Measurements from ENCODE around the gene KNG1. TPM values are rescaled to one million over a fixed set of nuclear protein-coding genes. Genes with fewer than 3 reads are reported as not detected.

The KNG1 gene
- total RNA-seq, 1 experiment from 2014 or later = 0.25 TPM

DNA sequence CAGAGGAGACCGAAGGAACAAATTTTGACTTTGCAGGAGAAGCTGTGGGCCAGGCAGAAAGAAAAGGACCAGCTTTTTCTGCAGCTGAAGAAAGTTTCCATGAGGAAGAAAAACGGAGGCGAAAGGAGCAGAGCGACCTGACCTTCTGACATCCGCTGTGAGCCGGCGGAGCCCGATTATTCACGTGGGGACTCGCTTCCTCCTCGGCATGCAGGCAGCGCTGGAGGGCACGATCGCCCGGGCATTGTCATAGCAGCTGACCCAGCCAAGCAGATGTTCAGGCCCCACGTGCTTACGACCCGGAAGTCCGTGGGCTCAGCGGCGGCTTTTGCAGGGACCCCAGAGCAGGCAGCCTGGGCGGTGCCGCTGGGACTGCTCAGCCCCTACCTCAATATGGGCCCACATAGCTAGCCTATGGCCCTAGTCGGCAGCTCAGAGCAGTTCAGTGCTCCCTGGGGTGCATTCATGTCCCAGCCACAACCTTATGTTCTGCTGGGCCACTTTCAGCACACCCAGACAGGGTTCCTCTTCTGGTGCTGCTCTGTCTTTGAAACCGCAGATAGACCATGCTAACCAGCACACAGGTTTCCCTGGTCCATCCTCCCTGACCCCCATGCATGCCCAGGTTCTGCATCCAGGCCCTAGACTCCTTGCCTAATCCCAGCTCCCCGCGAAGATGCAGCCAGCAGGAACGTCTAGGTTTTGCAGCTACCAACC is 55.7 kb downstream of the KNG1 start:
- ATAC-seq (no peak), DNase-seq (ENCODE audit: low read depth, low spot score) (no peak)
- Histone ChIP-seq H3K9me2 (ENCODE audit: insufficient read depth) (no peaks in the 10 kb centered on the region), H2AFZ (ENCODE audit: low read depth, low read length, poor library complexity, severe bottlenecking) (no peak overlapping the region), H3K79me2 (ENCODE audit: insufficient read depth, low read length) (no peaks in the 10 kb centered on the region), H3K27me3 (ENCODE audit: insufficient read depth, low read length) (no peaks in the 10 kb centered on the region), H4K20me1 (ENCODE audit: insufficient read depth) (no peaks in the 10 kb centered on the region), H3K9ac (ENCODE audit: low read length) (no peak overlapping the region), H3K4me1 (ENCODE audit: control insufficient read depth in 1 of 2, insufficient read depth in 2 of 2, low read length in 2 of 2) (no peaks in the 10 kb centered on the region), H3K27ac (ENCODE audit: low read depth, low read length) (no peak overlapping the region), H3K4me3 (replicated peaks in 1 of 2; ENCODE audit: low read depth in 1 of 2, low read length in 2 of 2) (no peak overlapping the region), H3K4me2 (ENCODE audit: low read length) (no peak overlapping the region), H3K36me3 (ENCODE audit: control insufficient read depth in 1 of 2, insufficient read depth in 2 of 2, low read length in 2 of 2) (no peaks in the 10 kb centered on the region), H3K9me3 (ENCODE audit: control insufficient read depth in 1 of 2, insufficient read depth in 1 of 2, low read depth in 1 of 2, low read length in 2 of 2) (no peaks in the 10 kb centered on the region)
- intact Hi-C loops (cut with micrococcal nuclease) = no loop called here
- ChIA-PET CTCF (no interaction called here), POLR2A (interaction anchor here (1.5 kb wide), 1 partner anchor 11 kb away, joined by 9 read pairs; the partner anchor contains the start of gene EIF4A2), RAD21 (ENCODE audit: low non-redundant PET in 1 of 2, low total read pairs in 2 of 2, uncharacterized antibody in 2 of 2, unreplicated experiment in 2 of 2) (no interaction called here)
- no TSS peak for BruUV-seq (replicated peaks)
- no peak for TF ChIP-seq ZNF274 (IDR thresholded peaks at IDR 0.05; ENCODE audit: low read depth, low read length)
- no peak for TF ChIP-seq POLR2AphosphoS5 (IDR thresholded peaks at IDR 0.05; ENCODE audit: low read depth, low read length)
- no peak for TF ChIP-seq EZH2 (IDR thresholded peaks at IDR 0.05)
- TF ChIP-seq JUND (IDR thresholded peaks at IDR 0.05) = no peak
- TF ChIP-seq SRF (IDR thresholded peaks at IDR 0.05; ENCODE audit: low read depth) = no peak
- no peak for TF ChIP-seq TCF7L2 (IDR thresholded peaks at IDR 0.05; ENCODE audit: borderline replicate concordance, extremely low read depth, insufficient read depth, insufficient read length)
- no peak for TF ChIP-seq RAD21 (IDR thresholded peaks at IDR 0.05; ENCODE audit: low read depth)
- TF ChIP-seq, protein P1, sequence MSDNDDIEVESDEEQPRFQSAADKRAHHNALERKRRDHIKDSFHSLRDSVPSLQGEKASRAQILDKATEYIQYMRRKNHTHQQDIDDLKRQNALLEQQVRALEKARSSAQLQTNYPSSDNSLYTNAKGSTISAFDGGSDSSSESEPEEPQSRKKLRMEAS (IDR thresholded peaks at IDR 0.05) = no peak
- TF ChIP-seq, protein P2, sequence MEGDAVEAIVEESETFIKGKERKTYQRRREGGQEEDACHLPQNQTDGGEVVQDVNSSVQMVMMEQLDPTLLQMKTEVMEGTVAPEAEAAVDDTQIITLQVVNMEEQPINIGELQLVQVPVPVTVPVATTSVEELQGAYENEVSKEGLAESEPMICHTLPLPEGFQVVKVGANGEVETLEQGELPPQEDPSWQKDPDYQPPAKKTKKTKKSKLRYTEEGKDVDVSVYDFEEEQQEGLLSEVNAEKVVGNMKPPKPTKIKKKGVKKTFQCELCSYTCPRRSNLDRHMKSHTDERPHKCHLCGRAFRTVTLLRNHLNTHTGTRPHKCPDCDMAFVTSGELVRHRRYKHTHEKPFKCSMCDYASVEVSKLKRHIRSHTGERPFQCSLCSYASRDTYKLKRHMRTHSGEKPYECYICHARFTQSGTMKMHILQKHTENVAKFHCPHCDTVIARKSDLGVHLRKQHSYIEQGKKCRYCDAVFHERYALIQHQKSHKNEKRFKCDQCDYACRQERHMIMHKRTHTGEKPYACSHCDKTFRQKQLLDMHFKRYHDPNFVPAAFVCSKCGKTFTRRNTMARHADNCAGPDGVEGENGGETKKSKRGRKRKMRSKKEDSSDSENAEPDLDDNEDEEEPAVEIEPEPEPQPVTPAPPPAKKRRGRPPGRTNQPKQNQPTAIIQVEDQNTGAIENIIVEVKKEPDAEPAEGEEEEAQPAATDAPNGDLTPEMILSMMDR (IDR thresholded peaks at IDR 0.05 in 2 of 3, conservative IDR thresholded peaks at IDR 0.05 in 1 of 3; ENCODE audit: borderline replicate concordance in 1 of 3, insufficient read depth in 1 of 3, low read depth in 2 of 3, low read length in 2 of 3) = no peak
- no peak for TF ChIP-seq YY1 (IDR thresholded peaks at IDR 0.05; ENCODE audit: extremely low read depth, insufficient replicate concordance, low read depth, low read length)
- no peak for TF ChIP-seq EGR1 (IDR thresholded peaks at IDR 0.05; ENCODE audit: low read depth)
- TF ChIP-seq EZH2phosphoT487 (IDR thresholded peaks at IDR 0.05; ENCODE audit: borderline replicate concordance) = no peak
- TF ChIP-seq, protein P3, sequence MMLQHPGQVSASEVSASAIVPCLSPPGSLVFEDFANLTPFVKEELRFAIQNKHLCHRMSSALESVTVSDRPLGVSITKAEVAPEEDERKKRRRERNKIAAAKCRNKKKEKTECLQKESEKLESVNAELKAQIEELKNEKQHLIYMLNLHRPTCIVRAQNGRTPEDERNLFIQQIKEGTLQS (IDR thresholded peaks at IDR 0.05) = no peak

Measured in HCT116 (cell line).